Spleen (tissue), 11 donors: Measurements from ENCODE around the gene COPS8. TPM values are rescaled to one million over a fixed set of nuclear protein-coding genes. Genes with fewer than 3 reads are reported as not detected.

Source experiments
- DNase-seq: peaks from one replicate; pipeline ENCODE4 v3.0.0-alpha.2; 2020
- H3K27ac ChIP-seq, 8 donors: fragments of 200-600 bp; sonication (generic) in 7 of 8; 1 replicate in 4 of 8; 2 replicates in 4 of 8; pipeline versions ENCODE4 v1.5.0 to v1.8.0; 2016 to 2021; ENCODE audit warnings: inconsistent platforms in 4 of 8, mild to moderate bottlenecking in 4 of 8, moderate library complexity in 1 of 8
- H3K27me3 ChIP-seq, 7 donors: fragments of 200-600 bp; sonication (generic) in 6 of 7; replicated peaks in 1 of 7; 1 replicate in 4 of 7; 2 replicates in 3 of 7; pipeline versions ENCODE4 v1.5.0 to v1.8.0; 2016 to 2021; ENCODE audit warnings: inconsistent platforms in 3 of 7, mild to moderate bottlenecking in 1 of 7
- H3K36me3 ChIP-seq, 6 donors: fragments of 200-600 bp; sonication (generic) in 5 of 6; 1 replicate in 4 of 6; 2 replicates in 2 of 6; pipeline versions ENCODE4 v1.5.0 to v1.8.0; 2016 to 2021; ENCODE audit warnings: inconsistent platforms in 2 of 6
- H3K4me1 ChIP-seq, 6 donors: fragments of 200-600 bp; sonication (generic) in 5 of 6; 1 replicate in 3 of 6; 2 replicates in 3 of 6; pipeline versions ENCODE4 v1.5.0 to v1.8.0; 2016 to 2021; ENCODE audit warnings: inconsistent platforms in 3 of 6
- H3K4me3 ChIP-seq, 8 donors: fragments of 200-600 bp; sonication (generic) in 7 of 8; 1 replicate in 4 of 8; 2 replicates in 4 of 8; pipeline versions ENCODE4 v1.5.0 to v1.8.0; 2016 to 2021; ENCODE audit warnings: inconsistent platforms in 4 of 8, mild to moderate bottlenecking in 4 of 8, moderate library complexity in 2 of 8
- H3K9me3 ChIP-seq, 8 donors: fragments of 200-600 bp; sonication (generic) in 7 of 8; 1 replicate in 4 of 8; 2 replicates in 4 of 8; pipeline versions ENCODE4 v1.5.0 to v1.8.0; 2016 to 2021; ENCODE audit warnings: inconsistent platforms in 4 of 8
- POLR2A ChIP-seq, 3 donors: fragments of 450-650 bp; IDR thresholded peaks; one replicate each; pipeline ENCODE4 v1.5.1; 2017; ENCODE audit warnings: antibody characterized with exemption in 3 of 3, mild to moderate bottlenecking in 1 of 3
- POLR2AphosphoS5 ChIP-seq, 3 donors: sonication (generic); formaldehyde crosslinking; IDR thresholded peaks; one replicate each; pipeline ENCODE4 v1.5.1; 2017; ENCODE audit warnings: antibody characterized with exemption in 3 of 3
- WGBS, 5 donors: extraction: QIAGEN DNeasy Blood & Tissue Kit in 3 of 5; methylation state at CpG; one replicate each; pipeline versions ENCODE4 v1.1.5 to v1.1.7; 2013 to 2018; 5-methylcytosine and 5-hydroxymethylcytosine counted together
- intact Hi-C: fragments of 100-400 bp; cut with DNase I; formaldehyde crosslinking; loops from one replicate; pipeline ENCODE4 v1.15.0; 2023; ENCODE audit warnings: low total_unique reads
- polyA plus RNA-seq, 3 donors: library from polyadenylated mRNA; stranded (reverse); fragments of 200-250 nt; gene quantifications; one replicate each; pipeline ENCODE4 v1.2.1, GENCODE V29; 2013
- total RNA-seq, 7 donors: library from RNA; depleted of rRNA in 3 of 7; stranded (reverse); fragments of >200 nt in 3 of 7; fragmentation: NEBNext Ultra II Directional in 4 of 7; extraction: Animal tissue kit (Norgen Biotek cat#: 25700) in 4 of 7; gene quantifications; one replicate each; pipeline versions ENCODE4 v1.1.0 to v1.2.1, GENCODE V29; 2016 to 2021
- TF ChIP-seq, protein P1 (sequence below), 11 experiments: fragments of 200-600 bp in 7 of 11; fragments of 450-650 bp in 4 of 11; sonication (generic) in 4 of 11; IDR thresholded peaks in 8 of 11; conservative IDR thresholded peaks in 3 of 11; 1 replicate in 7 of 11; 2 replicates in 4 of 11; pipeline versions ENCODE4 v1.4.0 to v1.8.0; 2016 to 2021; ENCODE audit warnings: antibody characterized with exemption in 11 of 11, inconsistent platforms in 4 of 11, mild to moderate bottlenecking in 1 of 11
- donor health status: healthy with polysubstance abuse.
- donor health status: DM: no; HTN: no; CAD: no; lungs with moderate emphysema.
- donor health status: DM: no; HTN: no; CAD: no.
- donor health status: Bipolar disorder and iron deficiency.
- donor health status: healthy.
- donor health status: DM: no; HTN: no; CAD: no.
- donor health status: DM: yes; HTN: yes; CAD: no.

Gene COPS8
- total and polyA plus RNA-seq, 10 donors = 21.3 to 67.9 (median 31.5) TPM

DNA sequence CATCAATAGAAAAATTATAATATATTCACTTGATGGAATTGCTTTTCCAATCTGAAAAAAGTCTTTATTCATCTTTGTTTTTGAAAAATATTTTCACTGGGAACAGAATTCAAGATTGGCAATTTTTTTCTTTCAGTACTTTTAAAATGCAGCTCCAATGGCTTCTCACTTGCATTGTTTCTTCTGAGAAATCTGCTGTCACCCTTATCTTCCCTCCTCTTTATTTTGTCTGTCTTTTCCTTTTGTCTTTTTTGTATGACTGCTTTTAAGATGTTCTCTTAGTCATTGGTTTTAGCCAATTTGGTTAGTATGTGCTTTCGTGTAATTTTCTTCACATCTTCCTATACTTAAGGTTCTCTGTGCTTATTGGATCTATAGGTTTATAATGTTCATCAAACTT is 37.1 kb upstream of the COPS8 start:
- no peak for TF ChIP-seq POLR2A (IDR thresholded peaks at IDR 0.05)
- TF ChIP-seq, protein P1, sequence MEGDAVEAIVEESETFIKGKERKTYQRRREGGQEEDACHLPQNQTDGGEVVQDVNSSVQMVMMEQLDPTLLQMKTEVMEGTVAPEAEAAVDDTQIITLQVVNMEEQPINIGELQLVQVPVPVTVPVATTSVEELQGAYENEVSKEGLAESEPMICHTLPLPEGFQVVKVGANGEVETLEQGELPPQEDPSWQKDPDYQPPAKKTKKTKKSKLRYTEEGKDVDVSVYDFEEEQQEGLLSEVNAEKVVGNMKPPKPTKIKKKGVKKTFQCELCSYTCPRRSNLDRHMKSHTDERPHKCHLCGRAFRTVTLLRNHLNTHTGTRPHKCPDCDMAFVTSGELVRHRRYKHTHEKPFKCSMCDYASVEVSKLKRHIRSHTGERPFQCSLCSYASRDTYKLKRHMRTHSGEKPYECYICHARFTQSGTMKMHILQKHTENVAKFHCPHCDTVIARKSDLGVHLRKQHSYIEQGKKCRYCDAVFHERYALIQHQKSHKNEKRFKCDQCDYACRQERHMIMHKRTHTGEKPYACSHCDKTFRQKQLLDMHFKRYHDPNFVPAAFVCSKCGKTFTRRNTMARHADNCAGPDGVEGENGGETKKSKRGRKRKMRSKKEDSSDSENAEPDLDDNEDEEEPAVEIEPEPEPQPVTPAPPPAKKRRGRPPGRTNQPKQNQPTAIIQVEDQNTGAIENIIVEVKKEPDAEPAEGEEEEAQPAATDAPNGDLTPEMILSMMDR (IDR thresholded peaks at IDR 0.05 in 8 of 11, conservative IDR thresholded peaks at IDR 0.05 in 3 of 11) = no peak
- no peak for TF ChIP-seq POLR2AphosphoS5 (IDR thresholded peaks at IDR 0.05)

DNA sequence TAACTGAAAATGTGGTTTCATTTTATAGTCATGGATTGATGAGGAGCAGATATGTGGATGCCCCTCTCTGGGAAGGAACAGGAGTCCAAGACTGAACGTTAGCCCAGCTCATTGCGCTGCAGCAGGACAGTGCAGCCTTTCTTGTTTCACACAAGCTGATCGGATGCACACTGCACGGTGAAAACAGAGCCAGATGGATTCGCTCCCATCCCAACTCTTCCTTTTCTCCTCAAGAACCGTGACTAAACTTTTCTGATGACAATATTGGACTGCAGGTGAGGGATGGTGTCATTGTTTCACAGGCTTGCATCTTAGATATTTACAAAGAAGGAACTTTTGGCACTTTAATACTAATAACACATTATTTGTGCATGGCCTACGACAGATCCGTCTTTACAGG is 33.8 kb upstream of the COPS8 start:
- TF ChIP-seq POLR2AphosphoS5 (IDR thresholded peaks at IDR 0.05) (no peak), POLR2A (IDR thresholded peaks at IDR 0.05) (no peak)
- TF ChIP-seq, protein P1 (IDR thresholded peaks at IDR 0.05 in 8 of 11, conservative IDR thresholded peaks at IDR 0.05 in 3 of 11) = no peak
- H3K27ac ChIP-seq = no peak overlapping the region
- intact Hi-C loops = no loop called here
- H3K4me3 ChIP-seq = no peak overlapping the region
- H3K4me1 ChIP-seq = no peaks in the 10 kb centered on the region
- H3K27me3 ChIP-seq = peaks cover 0 to 12% (median 0%) of the 10 kb centered on the region in 7 donors
- peaks cover 6 to 27% (median 24%) of the 10 kb centered on the region in 8 donors for H3K9me3 ChIP-seq
- DNase-seq = no peak
- H3K36me3 ChIP-seq = no peaks in the 10 kb centered on the region
- 89 to 95% (median 92%) methylated on average over 8 of the region's 8 CpGs for WGBS, 5 donors

More for the DNA sequence above, 37.1 kb upstream of the COPS8 start:
- Histone ChIP-seq H3K27ac (no peak overlapping the region), H3K36me3 (no peaks in the 10 kb centered on the region), H3K27me3 (peaks cover 0 to 7% (median 0%) of the 10 kb centered on the region in 7 donors), H3K4me3 (no peak overlapping the region), H3K4me1 (peaks cover 0 to 13% (median 4%) of the 10 kb centered on the region in 6 donors), H3K9me3 (peaks cover 6 to 27% (median 24%) of the 10 kb centered on the region in 8 donors)
- no peak for DNase-seq
- intact Hi-C loops = no loop called here
- 88 to 96% (median 96%) methylated on average over 1 of the region's 1 CpG for WGBS, 5 donors

GRCh38 chr2:237053066-237053465 is 32.6 kb upstream of the COPS8 start:
- Histone ChIP-seq H3K27ac (no peak overlapping the region), H3K4me3 (no peak overlapping the region), H3K9me3 (peaks cover 6 to 19% (median 18%) of the 10 kb centered on the region in 8 donors), H3K4me1 (peaks cover 0 to 7% (median under 1%) of the 10 kb centered on the region in 6 donors), H3K36me3 (no peaks in the 10 kb centered on the region), H3K27me3 (peaks cover 0 to 12% (median 0%) of the 10 kb centered on the region in 7 donors)
- TF ChIP-seq POLR2A (IDR thresholded peaks at IDR 0.05) (no peak), POLR2AphosphoS5 (IDR thresholded peaks at IDR 0.05) (no peak)
- TF ChIP-seq, protein P1 (IDR thresholded peaks at IDR 0.05 in 8 of 11, conservative IDR thresholded peaks at IDR 0.05 in 3 of 11) = no peak
- no peak for DNase-seq
- intact Hi-C loops = no loop called here
- WGBS, 5 donors = 73 to 92% (median 87%) methylated on average over 2 of the region's 2 CpGs

DNA sequence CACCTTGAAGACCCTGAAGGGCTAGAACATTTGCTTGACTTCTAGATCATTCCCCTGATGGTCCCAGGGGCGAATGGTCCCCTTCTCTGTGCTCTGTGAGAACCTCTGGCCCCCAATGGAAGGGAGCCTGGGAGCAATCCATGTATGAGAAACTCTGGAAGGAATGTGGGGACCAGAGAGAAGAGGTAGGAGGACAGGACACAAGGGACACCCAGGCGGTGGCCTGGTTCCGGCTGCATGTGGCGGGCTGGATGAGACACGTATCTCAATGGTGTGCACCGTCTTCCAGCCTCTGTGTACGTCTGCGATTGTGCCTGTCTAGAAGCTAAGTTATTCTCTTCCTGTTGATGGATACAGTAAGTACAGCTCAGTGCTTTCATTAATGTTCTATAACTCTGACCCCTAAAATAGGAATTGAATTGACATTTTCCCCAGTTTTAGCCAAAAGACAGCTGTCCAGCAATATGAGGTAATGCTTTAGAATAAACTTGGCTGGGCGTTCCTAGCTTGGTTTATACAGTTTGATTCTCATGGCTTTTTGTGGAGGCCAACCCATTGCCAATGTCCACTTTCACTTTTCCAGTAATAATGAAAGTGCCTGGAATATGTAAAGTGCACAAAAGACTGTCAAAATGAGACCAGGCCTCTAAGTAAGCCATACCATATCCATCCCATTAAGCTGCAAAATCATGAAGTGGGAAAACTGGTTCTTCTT is 30.1 kb upstream of the COPS8 start:
- intact Hi-C loops = no loop called here

More for the DNA sequence above, 30.1 kb upstream of the COPS8 start:
- Histone ChIP-seq H3K4me1 (peaks cover 0 to 32% (median 18%) of the 10 kb centered on the region in 6 donors), H3K36me3 (no peaks in the 10 kb centered on the region), H3K9me3 (no peaks in the 10 kb centered on the region), H3K4me3 (no peak overlapping the region), H3K27ac (no peak overlapping the region), H3K27me3 (peaks cover 0 to 12% (median 0%) of the 10 kb centered on the region in 7 donors)
- WGBS, 5 donors = 88 to 95% (median 94%) methylated on average over 9 of the region's 9 CpGs
- TF ChIP-seq, protein P1 (IDR thresholded peaks at IDR 0.05 in 8 of 11, conservative IDR thresholded peaks at IDR 0.05 in 3 of 11) = no peak
- TF ChIP-seq POLR2A (IDR thresholded peaks at IDR 0.05) = no peak
- no peak for TF ChIP-seq POLR2AphosphoS5 (IDR thresholded peaks at IDR 0.05)
- no peak for DNase-seq
